Erythroblast (primary cell): ENCODE results near the gene FUBP1.

Source experiments
- GATA1 ChIP-seq: IDR thresholded peaks from 2 replicates; pipeline ENCODE4 v1.6.1; 2011; ENCODE audit warnings: low read depth, mild to moderate bottlenecking, control low read depth, low read length, moderate library complexity
- POLR2A ChIP-seq: IDR thresholded peaks from 2 replicates; pipeline ENCODE4 v1.6.1; 2011; ENCODE audit warnings: mild to moderate bottlenecking, low read length

- TF ChIP-seq POLR2A (no peak), GATA1 (no peak)
Measured at GRCh38 chr1:77925518-77925917, 53.4 kb downstream of the FUBP1 start.
